NOMO-1 (cell line): Measurements from ENCODE around the gene COL9A1.
A peak's percentile ranks its signal among the peaks of the same experiment; 100 is the strongest.

Experiments
- DNase-seq, 2 experiments: peaks; one replicate each; lab custom pipeline; 2025; ENCODE audit not compliant: unreplicated experiment in 2 of 2; lab: John Stamatoyannopoulos, UW

The COL9A1 gene

DNA sequence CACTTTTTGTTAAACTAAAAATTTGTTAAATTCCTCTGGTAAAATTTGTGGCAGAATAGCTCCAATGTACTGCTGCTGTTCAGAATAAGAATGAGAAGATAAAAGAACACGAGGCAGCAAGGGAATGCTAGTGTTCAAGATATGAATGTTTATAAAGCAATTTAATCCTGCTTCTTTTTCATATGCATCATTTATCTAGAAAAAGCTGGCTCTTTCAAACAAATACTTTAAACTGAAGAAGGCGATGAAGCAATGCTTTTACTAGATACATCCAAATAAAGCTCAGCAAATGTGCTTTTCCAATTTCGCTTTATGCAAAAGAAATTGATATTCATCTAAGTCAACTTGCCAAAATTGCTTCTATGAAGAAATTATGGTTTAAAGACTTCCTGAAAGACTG is 66.5 kb downstream of the COL9A1 start:
- DNase-seq = no peak

- DNase-seq = no peak
Measured at GRCh38 chr6:70234561-70235236, 68.2 kb downstream of the COL9A1 start.

GRCh38 chr6:70231311-70231710 is 71.6 kb downstream of the COL9A1 start:
- no peak for DNase-seq

GRCh38 chr6:70225055-70225454 is 77.8 kb downstream of the COL9A1 start:
- DNase-seq = no peak

DNA sequence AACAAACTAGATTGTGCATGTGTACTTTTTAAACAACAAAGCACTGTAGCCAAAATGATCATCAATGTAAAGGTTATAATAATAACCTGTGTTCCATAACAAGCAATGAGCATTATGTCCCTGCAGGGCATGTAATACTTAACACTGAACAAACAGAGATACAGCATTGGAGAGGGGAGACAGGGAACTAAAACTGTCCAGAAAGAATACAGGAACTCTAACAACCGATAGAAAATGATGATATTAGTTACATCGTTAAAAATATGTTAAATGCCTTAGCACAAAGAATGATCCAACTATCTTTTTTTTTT is 80.5 kb downstream of the COL9A1 start:
- DNase-seq = no peak

DNA sequence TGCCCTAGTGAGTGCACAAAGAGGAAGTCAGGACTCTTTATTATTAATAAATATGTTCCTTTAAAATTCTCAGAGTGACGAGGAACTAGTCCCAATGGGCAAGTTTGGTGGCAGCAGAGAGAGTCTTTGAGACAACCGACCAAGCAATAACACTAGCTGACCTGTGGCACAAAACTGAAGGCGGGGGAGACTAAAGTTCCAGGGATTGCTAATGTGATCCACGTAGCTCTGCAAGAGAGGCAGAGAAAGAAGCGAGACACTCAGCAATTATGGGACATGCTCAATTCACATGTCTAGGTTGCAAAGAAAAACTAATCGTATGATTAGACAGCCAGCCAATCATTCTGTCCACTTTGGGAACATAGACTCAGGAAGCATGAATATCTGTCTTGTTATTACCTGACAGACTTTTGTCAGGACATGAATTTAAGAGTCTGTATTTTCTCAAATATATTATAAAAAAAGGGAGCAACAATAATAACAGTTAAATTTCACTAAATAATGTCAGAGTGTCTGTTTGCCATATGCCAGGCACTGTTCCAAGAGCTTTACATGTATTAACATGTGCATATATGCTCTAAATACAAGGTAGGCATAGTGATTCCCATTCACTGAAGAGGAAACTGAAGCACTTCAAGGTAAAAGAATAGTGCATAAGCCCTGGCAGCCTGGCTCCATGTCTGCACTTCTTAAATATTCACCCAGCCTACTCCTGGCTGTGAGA is 81.0 kb downstream of the COL9A1 start:
- DNase-seq = no peak

GRCh38 chr6:70221025-70221714 is 81.7 kb downstream of the COL9A1 start:
- DNase-seq = peak in 1 of 2 experiments; percentile 8

DNA sequence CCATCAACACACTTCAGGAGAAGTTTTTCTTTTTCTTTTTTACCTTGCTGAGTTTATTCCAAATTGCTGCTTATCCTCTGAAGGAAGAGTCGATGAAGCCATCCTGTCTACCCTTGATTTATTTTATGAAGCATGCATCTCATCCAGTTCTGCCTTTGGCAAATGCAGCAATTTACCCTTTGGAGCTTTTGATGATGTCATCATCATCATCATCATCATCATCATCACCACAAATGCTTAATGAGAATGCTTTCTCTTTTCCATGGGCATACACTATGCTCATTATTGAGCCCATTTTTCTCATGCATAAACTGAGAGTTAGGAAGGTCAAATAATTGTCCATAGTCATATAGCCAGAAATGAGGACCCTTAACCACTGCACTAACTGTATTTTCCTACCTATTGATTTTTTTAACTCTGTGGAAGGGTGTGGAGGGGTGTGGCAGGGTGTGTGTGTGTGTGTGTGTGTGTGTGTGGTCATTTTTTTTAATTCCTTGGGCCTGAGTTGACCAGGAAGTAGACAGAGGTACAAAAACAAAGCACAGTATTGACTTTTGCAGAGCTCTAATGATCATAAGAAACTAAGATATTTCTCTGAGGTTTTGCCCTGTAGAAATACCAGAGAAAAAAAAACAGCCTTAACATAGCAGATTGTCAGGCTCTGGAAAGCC is 82.8 kb downstream of the COL9A1 start:
- no peak for DNase-seq

DNA sequence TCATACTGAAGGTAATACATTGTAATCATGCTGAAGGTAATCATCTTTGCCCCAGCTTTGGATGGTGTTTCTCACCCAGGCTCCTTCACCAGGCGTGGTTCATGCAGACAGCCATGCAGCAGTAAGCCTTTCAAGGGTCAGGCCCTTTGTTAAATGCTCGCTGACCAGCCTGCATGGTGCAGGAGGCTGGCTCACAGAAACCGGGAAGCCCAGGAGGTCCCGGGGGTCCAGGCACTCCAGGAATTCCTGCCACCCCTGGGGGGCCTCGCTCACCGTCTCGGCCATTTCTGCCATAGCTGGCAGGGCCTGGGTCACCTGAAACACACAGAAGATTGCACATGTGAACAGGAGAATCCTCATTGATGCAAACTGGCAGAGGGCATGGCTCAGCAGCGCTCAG is 86.1 kb downstream of the COL9A1 start:
- no peak for DNase-seq

- no peak for DNase-seq
Measured at GRCh38 chr6:70215460-70216108, 87.3 kb downstream of the COL9A1 start.

- DNase-seq = peak in 1 of 2 experiments; percentile 3
Measured at GRCh38 chr6:70210462-70210861, 92.4 kb downstream of the COL9A1 start.

DNA sequence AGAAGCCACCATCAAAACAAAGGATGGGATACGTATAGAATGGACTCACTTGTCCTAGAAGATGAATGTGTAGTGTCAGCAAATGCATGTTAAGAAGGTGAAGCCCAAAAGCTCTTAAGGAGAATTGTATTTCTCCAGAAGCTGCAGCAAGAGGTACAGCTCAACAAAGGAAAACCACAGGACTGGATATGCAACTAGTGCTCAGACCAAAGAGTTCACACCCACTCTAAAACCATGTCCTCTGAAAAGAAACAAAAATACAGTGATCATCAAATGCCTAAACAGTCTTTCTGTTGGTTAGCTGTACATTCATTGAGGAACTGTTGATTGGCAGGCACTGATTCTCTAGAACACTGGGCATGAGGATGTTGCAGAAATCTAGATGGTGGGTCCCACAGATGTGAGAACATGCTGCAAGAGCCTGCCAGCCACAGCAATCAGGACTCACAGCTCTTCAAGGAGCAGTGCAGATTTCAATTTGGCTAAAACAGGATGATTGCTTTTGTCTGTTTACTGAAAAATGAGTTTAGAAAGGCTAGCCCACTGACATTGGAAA is 94.6 kb downstream of the COL9A1 start:
- DNase-seq = no peak

GRCh38 chr6:70198785-70199184 is 104.1 kb downstream of the COL9A1 start:
- DNase-seq = no peak

GRCh38 chr6:70196531-70196930 is 106.4 kb downstream of the COL9A1 start:
- DNase-seq = no peak

DNA sequence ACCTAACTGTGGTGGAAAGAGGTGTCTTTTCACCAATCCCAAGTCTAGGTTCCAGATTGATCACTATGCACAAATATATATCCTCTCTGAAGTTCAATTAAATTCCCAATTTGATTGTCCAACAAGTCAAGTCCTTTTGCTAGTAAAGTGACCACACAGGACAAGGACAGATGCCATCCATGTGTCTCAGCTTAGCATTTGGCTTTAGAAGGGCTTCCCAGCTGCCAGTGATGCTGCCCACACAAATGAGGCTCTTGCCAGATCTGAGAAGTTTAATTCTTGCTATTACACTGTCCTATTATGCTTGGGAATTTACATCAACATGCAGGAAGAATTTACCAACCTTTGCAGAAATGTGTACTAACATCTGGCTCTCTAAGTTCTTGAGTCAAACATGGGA is 108.5 kb downstream of the COL9A1 start:
- no peak for DNase-seq

- DNase-seq = no peak
Measured at GRCh38 chr6:70188202-70188601, 114.7 kb downstream of the COL9A1 start.

DNA sequence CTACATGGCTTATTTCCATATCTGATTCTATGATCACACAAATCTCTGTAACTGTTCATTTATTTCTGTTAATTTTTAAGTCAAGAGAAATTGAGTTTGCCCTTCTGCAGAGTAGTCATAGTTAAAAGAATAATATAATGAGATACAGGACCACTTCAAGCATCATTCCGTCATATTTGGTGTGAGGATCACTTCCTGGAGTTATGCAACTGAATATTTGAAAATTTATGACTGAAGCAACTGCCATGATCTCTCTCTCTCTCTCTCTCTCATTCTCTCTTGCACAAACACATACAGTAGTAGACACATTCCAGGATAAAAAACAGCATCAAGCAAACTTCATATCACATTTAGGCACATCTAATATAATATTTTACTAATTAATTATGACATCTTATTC is 116.4 kb downstream of the COL9A1 start:
- DNase-seq = no peak

DNA sequence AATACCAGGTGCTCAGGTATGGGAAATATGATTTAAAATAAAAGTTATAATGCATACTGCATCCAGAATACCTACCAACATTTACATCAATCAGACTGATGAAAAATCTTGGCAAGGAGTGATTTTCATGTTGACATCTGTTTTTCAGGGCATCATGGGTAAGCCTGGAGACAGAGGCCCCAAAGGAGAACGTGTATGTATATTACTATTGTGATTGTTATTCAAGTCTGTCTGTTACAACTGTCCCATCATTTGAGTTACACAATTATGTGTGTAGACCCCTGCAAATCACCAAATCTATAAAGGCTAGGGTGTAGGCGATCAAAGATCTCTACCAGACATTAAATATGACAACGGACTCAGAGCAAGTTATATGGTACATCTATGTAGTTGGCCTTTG is 118.2 kb downstream of the COL9A1 start:
- DNase-seq = no peak

DNA sequence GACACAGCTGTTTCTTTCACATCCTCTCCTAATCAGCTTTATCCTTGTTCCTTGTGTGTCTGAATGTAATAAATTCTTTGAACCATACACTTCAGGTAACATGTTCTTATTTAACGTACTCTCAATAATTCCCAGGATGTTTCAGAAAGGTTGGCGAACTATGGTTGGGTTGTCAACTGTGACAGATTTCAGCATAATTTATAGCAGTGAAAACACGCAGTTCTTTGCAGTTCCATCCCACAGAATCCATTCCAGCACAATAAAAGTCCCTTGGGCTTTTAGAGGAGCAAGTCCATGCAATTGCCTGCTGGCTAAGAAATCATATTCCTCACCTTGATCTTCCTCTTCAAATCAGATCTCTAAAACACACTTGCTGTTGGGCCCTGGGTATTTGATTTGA is 119.3 kb downstream of the COL9A1 start:
- no peak for DNase-seq

DNA sequence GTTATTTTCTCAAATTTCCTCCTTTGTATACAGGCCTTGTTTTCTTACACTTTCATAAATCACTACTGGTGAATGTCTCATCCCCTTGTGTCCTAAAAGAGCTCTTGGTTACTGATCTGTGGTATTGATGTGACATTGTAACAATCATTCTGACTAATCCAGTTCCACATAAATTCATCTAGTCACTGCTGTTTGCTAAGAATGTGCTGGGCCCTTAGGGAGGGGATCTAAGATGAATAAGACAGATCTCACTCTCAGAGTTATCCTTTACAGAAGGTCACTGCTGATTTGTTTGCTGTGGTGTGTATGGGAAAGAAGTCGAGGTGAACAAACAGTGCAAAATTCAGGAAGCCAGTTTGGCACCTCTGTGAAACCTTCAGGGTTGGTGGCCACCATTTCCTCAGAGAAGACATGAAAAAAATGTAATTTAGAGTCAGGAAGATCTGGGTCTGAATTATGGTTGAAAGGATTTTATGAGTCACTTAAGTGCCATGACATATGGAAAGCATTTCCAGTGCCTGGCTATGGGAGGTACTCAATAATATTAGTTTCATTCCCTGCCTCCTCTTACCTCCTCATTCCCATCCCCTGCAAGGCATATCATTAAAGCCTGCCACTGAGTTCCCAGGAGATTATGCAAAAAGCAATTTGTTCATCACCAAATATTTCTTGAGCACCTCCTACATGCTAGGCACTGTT is 121.8 kb downstream of the COL9A1 start:
- no peak for DNase-seq
